Activated CD4-positive, alpha-beta T cell treated with anti-CD3 and anti-CD28 coated beads, Interleukin-2, amount 10 ng/mL, durations not matched to agents 7 days and 5 days (primary cell): ENCODE results near the gene MXD3. TPM values are rescaled to one million over a fixed set of nuclear protein-coding genes. Genes with fewer than 3 reads are reported as not detected.

Experiments
- CTCF ChIA-PET: fragments of 350-600 bp; sonication (Branson Sonifier 250); formaldehyde crosslinking; loops from one replicate; lab custom pipeline; 2021; ENCODE audit warnings: antibody characterized with exemption; lab: Charles Lee
- POLR2A ChIA-PET: fragments of 350-600 bp; sonication (Branson Sonifier 250); formaldehyde crosslinking; loops from one replicate; lab custom pipeline; 2021; ENCODE audit warnings: antibody characterized with exemption; lab: Charles Lee
- DNase-seq: peaks from one replicate; pipeline ENCODE4 v3.0.0-alpha.2; 2020
- H3K27ac Mint-ChIP-seq: one replicate; pipeline ENCODE4 v1.8.0; 2021; ENCODE audit warnings: mild to moderate bottlenecking, moderate library complexity, mixed read lengths
- H3K27me3 Mint-ChIP-seq: one replicate; pipeline ENCODE4 v1.8.0; 2021; ENCODE audit warnings: mixed read lengths
- H3K36me3 Mint-ChIP-seq: one replicate; pipeline ENCODE4 v1.8.0; 2021; ENCODE audit warnings: low read depth, mixed read lengths
- H3K4me1 Mint-ChIP-seq: one replicate; pipeline ENCODE4 v1.8.0; 2021; ENCODE audit warnings: mixed read lengths
- H3K4me3 Mint-ChIP-seq: one replicate; pipeline ENCODE4 v1.8.0; 2021; ENCODE audit warnings: mild to moderate bottlenecking, moderate library complexity, mixed read lengths
- H3K9me3 Mint-ChIP-seq: one replicate; pipeline ENCODE4 v1.8.0; 2021; ENCODE audit warnings: mixed read lengths
- total RNA-seq, 2 experiments: library from RNA; stranded (reverse); gene quantifications; one replicate each; pipeline ENCODE4 v1.2.3, GENCODE V29; 2021

Gene MXD3
- total RNA-seq, 2 experiments from 2014 or later, result 107 to 109 TPM

DNA sequence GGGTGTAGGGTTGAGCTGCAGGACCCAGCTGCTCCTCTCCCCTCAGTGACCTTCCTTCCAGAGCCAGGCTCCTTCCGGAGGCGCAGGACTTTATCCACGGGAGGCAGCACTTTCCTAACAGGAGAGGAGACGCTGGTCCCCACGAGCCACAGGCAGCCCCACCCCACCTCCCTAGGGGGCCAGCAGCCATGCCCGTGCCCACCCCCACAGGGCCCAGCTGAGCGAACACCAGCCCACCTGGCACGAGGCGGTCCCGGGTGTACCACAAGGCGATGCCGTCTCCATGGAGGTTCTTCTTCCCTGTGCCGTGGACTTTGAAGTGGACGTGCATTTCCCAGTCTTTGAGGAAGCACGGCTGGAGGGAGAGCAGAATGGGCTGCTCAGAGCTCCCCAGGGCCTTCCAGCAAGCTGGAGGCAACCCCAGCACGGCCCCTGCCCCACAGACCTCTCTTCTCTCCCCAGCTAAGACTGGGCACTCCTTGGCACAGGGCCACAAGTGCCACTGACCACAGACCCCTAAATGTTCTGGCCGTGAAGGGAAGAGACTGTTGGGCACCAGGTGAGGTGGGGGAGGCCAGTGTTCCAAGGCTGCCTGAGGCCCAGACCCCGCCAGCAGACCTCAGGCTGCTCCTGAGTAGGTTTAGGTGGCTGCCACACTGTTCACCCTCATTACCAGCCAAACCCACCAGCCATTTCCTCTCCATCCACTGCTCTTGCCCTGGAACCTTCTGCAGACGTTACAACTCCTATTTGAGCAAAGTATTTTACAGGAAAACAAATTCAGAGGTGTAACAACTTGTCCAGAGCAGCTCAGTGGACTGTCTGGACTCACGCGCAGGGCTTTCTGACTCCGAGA, 26.8 kb upstream of the MXD3 start:
- H3K4me3 Mint-ChIP-seq, result no peak overlapping the region
- no peak overlapping the region for H3K27ac Mint-ChIP-seq
- no peak for DNase-seq
- ChIA-PET CTCF (interaction anchor here (1.0 to 1.6 kb wide), 3 partner anchors 12 to 65 kb away, joined by 3 read pairs; no protein-coding TSS in a partner anchor), POLR2A (no interaction called here)
- H3K27me3 Mint-ChIP-seq, result no peaks in the 10 kb centered on the region
- peaks cover 6% of the 10 kb centered on the region for H3K9me3 Mint-ChIP-seq
- peaks cover 25% of the 10 kb centered on the region for H3K4me1 Mint-ChIP-seq
- peaks cover 65% of the 10 kb centered on the region for H3K36me3 Mint-ChIP-seq

- H3K9me3 Mint-ChIP-seq, result peaks cover 6% of the 10 kb centered on the region
- POLR2A ChIA-PET, result no interaction called here
- peaks cover 24% of the 10 kb centered on the region for H3K4me1 Mint-ChIP-seq
- DNase-seq, result no peak
- H3K4me3 Mint-ChIP-seq, result no peak overlapping the region
- H3K27me3 Mint-ChIP-seq, result no peaks in the 10 kb centered on the region
- H3K27ac Mint-ChIP-seq, result no peak overlapping the region
- CTCF ChIA-PET, result interaction anchor here (0.6 to 1.6 kb wide), 6 partner anchors 8 to 208 kb away, joined by 3 to 4 read pairs (median 3); partner anchors contain the start of gene LMAN2
- peaks cover 64% of the 10 kb centered on the region for H3K36me3 Mint-ChIP-seq
Observed at GRCh38 chr5:177336603-177337494, 25.2 kb upstream of the MXD3 start.

GRCh38 chr5:177336112-177336511, 24.4 kb upstream of the MXD3 start:
- ChIA-PET POLR2A (no interaction called here), CTCF (interaction anchor here (0.6 to 1.6 kb wide), 6 partner anchors 8 to 208 kb away, joined by 3 to 4 read pairs (median 3); partner anchors contain the start of gene LMAN2)
- peak overlapping the region; percentile 68 for H3K27ac Mint-ChIP-seq
- H3K4me3 Mint-ChIP-seq, result no peak overlapping the region
- DNase-seq, result peak; percentile 45
- no peaks in the 10 kb centered on the region for H3K27me3 Mint-ChIP-seq
- H3K4me1 Mint-ChIP-seq, result peaks cover 20% of the 10 kb centered on the region
- peaks cover 59% of the 10 kb centered on the region for H3K36me3 Mint-ChIP-seq
- peaks cover 6% of the 10 kb centered on the region for H3K9me3 Mint-ChIP-seq

GRCh38 chr5:177335701-177336065, 24.0 kb upstream of the MXD3 start:
- CTCF ChIA-PET, result interaction anchor here (1.0 to 1.6 kb wide), 4 partner anchors 8 to 18 kb away, joined by 3 to 4 read pairs (median 4); no protein-coding TSS in a partner anchor
- Mint-ChIP-seq H3K27me3 (no peaks in the 10 kb centered on the region), H3K27ac (no peak overlapping the region), H3K9me3 (peaks cover 6% of the 10 kb centered on the region), H3K36me3 (peaks cover 58% of the 10 kb centered on the region), H3K4me3 (no peak overlapping the region), H3K4me1 (peaks cover 21% of the 10 kb centered on the region)
- POLR2A ChIA-PET, result no interaction called here
- DNase-seq, result no peak

GRCh38 chr5:177334781-177335700, 23.3 kb upstream of the MXD3 start:
- Mint-ChIP-seq H3K27me3 (no peaks in the 10 kb centered on the region), H3K9me3 (peaks cover 6% of the 10 kb centered on the region), H3K4me3 (no peak overlapping the region), H3K36me3 (peaks cover 57% of the 10 kb centered on the region), H3K27ac (no peak overlapping the region), H3K4me1 (peaks cover 18% of the 10 kb centered on the region)
- POLR2A ChIA-PET, result no interaction called here
- CTCF ChIA-PET, result interaction anchor here (1.0 to 1.6 kb wide), 4 partner anchors 9 to 17 kb away, joined by 3 to 4 read pairs (median 4); no protein-coding TSS in a partner anchor
- no peak for DNase-seq

- ChIA-PET POLR2A (no interaction called here), CTCF (interaction anchor here (0.6 to 1.3 kb wide), 3 partner anchors 44 to 69 kb away, joined by 3 to 4 read pairs (median 3); no protein-coding TSS in a partner anchor)
- Mint-ChIP-seq H3K27ac (no peak overlapping the region), H3K4me1 (peaks cover 9% of the 10 kb centered on the region), H3K9me3 (no peaks in the 10 kb centered on the region), H3K27me3 (no peaks in the 10 kb centered on the region), H3K36me3 (peaks cover 53% of the 10 kb centered on the region), H3K4me3 (no peak overlapping the region)
- no peak for DNase-seq
Observed at GRCh38 chr5:177334155-177334551, 22.5 kb upstream of the MXD3 start.

DNA sequence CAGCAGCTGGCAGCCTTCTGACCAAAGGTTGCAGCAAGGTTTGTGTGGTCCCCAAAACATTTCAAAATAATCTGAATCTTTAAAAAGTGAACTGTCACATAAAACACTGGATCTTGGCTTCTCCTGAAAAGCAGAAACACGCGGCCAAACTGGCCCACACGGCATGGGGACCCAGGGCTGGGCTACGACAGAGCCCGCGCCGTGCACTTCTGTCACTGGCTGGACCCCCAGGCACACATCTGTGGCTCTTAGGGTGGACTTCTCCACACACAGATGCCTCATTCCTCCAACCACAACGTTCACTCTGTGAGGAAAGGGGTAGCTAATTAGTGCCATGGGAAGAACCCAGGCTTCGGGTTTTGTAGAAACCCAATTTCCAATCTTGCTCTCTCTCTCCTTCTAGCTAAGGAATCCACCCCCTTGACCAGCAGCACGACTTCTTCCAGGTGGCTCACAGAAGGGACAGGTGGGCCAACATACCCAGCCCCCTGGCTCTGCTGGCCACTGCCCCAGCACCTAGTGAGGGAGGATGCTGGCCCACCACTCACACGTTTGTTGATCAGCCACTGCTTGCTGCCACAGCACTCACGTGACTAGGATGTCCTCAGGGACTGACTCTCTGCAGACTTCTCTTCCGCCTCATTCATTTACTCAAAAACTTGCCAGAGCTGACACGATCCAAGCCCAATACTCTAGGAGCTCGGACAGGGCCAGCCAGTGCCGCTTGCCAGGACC, 21.9 kb upstream of the MXD3 start:
- CTCF ChIA-PET, result interaction anchor here (0.6 to 1.5 kb wide), 5 partner anchors 13 to 70 kb away, joined by 3 to 4 read pairs (median 3); no protein-coding TSS in a partner anchor
- peaks cover 47% of the 10 kb centered on the region for H3K36me3 Mint-ChIP-seq
- no peaks in the 10 kb centered on the region for H3K27me3 Mint-ChIP-seq
- H3K27ac Mint-ChIP-seq, result no peak overlapping the region
- POLR2A ChIA-PET, result no interaction called here
- no peak overlapping the region for H3K4me3 Mint-ChIP-seq
- no peaks in the 10 kb centered on the region for H3K9me3 Mint-ChIP-seq
- DNase-seq, result no peak
- H3K4me1 Mint-ChIP-seq, result peaks cover 9% of the 10 kb centered on the region

GRCh38 chr5:177332896-177333260, 21.2 kb upstream of the MXD3 start:
- Mint-ChIP-seq H3K36me3 (peaks cover 44% of the 10 kb centered on the region), H3K9me3 (no peaks in the 10 kb centered on the region), H3K27me3 (no peaks in the 10 kb centered on the region), H3K4me1 (peaks cover 10% of the 10 kb centered on the region), H3K4me3 (no peak overlapping the region), H3K27ac (no peak overlapping the region)
- no peak for DNase-seq
- ChIA-PET CTCF (interaction anchor here (0.7 to 1.5 kb wide), 5 partner anchors 12 to 57 kb away, joined by 3 read pairs; partner anchors contain the start of gene LMAN2), POLR2A (no interaction called here)

- peaks cover 40% of the 10 kb centered on the region for H3K36me3 Mint-ChIP-seq
- DNase-seq, result no peak
- peaks cover 15% of the 10 kb centered on the region for H3K4me1 Mint-ChIP-seq
- H3K27ac Mint-ChIP-seq, result no peak overlapping the region
- POLR2A ChIA-PET, result no interaction called here
- H3K9me3 Mint-ChIP-seq, result no peaks in the 10 kb centered on the region
- no peak overlapping the region for H3K4me3 Mint-ChIP-seq
- no peaks in the 10 kb centered on the region for H3K27me3 Mint-ChIP-seq
- CTCF ChIA-PET, result interaction anchor here (0.7 to 1.5 kb wide), 7 partner anchors 12 to 123 kb away, joined by 3 to 4 read pairs (median 3); partner anchors contain the start of gene LMAN2
Observed at GRCh38 chr5:177332031-177332895, 20.6 kb upstream of the MXD3 start.

GRCh38 chr5:177330991-177331842, 19.5 kb upstream of the MXD3 start:
- Mint-ChIP-seq H3K4me1 (peaks cover 13% of the 10 kb centered on the region), H3K27me3 (no peaks in the 10 kb centered on the region), H3K4me3 (no peak overlapping the region), H3K27ac (peak overlapping the region; percentile 31), H3K36me3 (peaks cover 37% of the 10 kb centered on the region), H3K9me3 (no peaks in the 10 kb centered on the region)
- ChIA-PET POLR2A (no interaction called here), CTCF (interaction anchor here (0.9 to 1.3 kb wide), 4 partner anchors 13 to 124 kb away, joined by 3 to 4 read pairs (median 4); no protein-coding TSS in a partner anchor)
- no peak for DNase-seq
